ENCODE measurements around the gene TPRG1.

DNA sequence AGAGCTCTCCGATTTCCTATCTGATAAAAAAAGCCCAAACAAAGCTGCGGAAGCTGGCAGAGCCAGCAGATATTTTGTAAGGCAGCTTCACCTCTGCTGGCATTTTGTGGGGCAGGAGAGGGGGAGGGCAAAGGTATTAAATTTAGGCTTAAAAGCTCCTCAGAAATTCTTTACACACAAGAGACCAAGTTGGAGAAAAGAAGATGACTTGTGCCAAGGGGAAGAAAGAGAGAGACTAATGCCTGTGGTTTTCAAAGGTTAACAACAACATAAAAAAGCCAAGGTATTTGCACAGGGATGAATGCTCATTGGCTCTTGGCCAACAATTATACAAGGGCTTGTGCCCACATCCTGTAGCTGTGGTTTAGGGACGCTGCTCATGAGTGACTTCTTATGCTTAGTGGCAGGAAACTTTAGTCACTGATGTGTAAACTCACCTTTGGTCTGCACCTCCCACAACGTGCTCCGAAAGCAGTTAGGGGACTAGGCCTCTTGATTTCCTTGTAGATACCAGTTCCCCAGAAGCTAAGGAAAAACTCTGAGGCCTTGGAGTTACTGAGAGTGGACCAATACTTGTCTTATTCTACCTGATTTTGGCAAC lies 152.9 kb downstream of the TPRG1 start:
- no peak for TF ChIP-seq POLR2A (IDR thresholded peaks at IDR 0.05; ENCODE audit: low read length)
- no peak for TF ChIP-seq GATA1 (IDR thresholded peaks at IDR 0.05; ENCODE audit: low read depth, low read length)

Measured in erythroblast (primary cell).